ENCODE data around the gene POU5F2. TPM values are rescaled to one million over a fixed set of nuclear protein-coding genes. Genes with fewer than 3 reads are reported as not detected.
A peak's percentile ranks its signal among the peaks of the same experiment; 100 is the strongest.

POU5F2 gene
- total and polyA plus RNA-seq, 9 of the 15 experiments (the other 6 are each of a cell fraction or from before 2014, with no cell fraction given), result 0.01 to 0.40 (median 0.18) TPM; not detected in 2

GRCh38 chr5:93704996-93705395, 36.4 kb downstream of the POU5F2 start (continued):
- TF ChIP-seq HES1 (IDR thresholded peaks at IDR 0.05; ENCODE audit: low read depth) (no peak), CREB3 (tag; conservative IDR thresholded peaks at IDR 0.05; ENCODE audit: low read depth) (no peak)

- H3K9ac ChIP-seq (ENCODE audit: insufficient read depth in 1 of 2, low read depth in 2 of 2, low read length in 2 of 2), result no peak overlapping the region
- peak; percentile 62 for TF ChIP-seq ZNF507 (tag; conservative IDR thresholded peaks at IDR 0.05)
- TF ChIP-seq FOSL1 (tag; conservative IDR thresholded peaks at IDR 0.05), result no peak
- no peak for TF ChIP-seq SIX5 (IDR thresholded peaks at IDR 0.05; ENCODE audit: borderline replicate concordance in 1 of 2, insufficient read depth in 1 of 2, low read depth in 1 of 2, low read length in 2 of 2)
- no peak for TF ChIP-seq TEAD2 (tag; IDR thresholded peaks at IDR 0.05)
- TF ChIP-seq NCOA2 (IDR thresholded peaks at IDR 0.05; ENCODE audit: partially characterized antibody in 2 of 2), result no peak
- POLR2A ChIA-PET, result no interaction called here
- CTCF ChIA-PET (ENCODE audit: low intra/inter-chr PET ratio), result no interaction called here
- no peaks in the 10 kb centered on the region for H4K20me1 ChIP-seq (replicated peaks; ENCODE audit: control insufficient read depth, insufficient read depth, low read length)
- H3K9me1 ChIP-seq (ENCODE audit: control insufficient read depth, insufficient read depth, low read length), result no peaks in the 10 kb centered on the region
- no peak overlapping the region for H3K4me3 ChIP-seq
- no peaks in the 10 kb centered on the region for H3K9me3 ChIP-seq (replicated peaks; ENCODE audit: control insufficient read depth, insufficient read depth, low read depth, low read length)
- no peak overlapping the region for H2AFZ ChIP-seq (ENCODE audit: low read depth, low read length)
- no TSS peak for BruUV-seq (replicated peaks)
- no peak for DNase-seq (ENCODE audit: extremely low read depth in 1 of 4, low spot score in 3 of 4)
- WGBS (ENCODE audit: insufficient coverage, low coverage, missing lambda C conversion rate), result 0% methylated on average over 4 of the region's 4 CpGs
- intact Hi-C loops (cut with micrococcal nuclease) (no loop called here), in situ Hi-C loops (cut with MboI) (no loop called here)
- no peak overlapping the region for H3K27ac ChIP-seq (ENCODE audit: extremely low read depth, low read depth, low read length)
- no peaks in the 10 kb centered on the region for H3K4me1 ChIP-seq (replicated peaks in 1 of 2; ENCODE audit: control insufficient read depth in 2 of 2, insufficient read depth in 2 of 2, low read length in 2 of 2)
- no peak overlapping the region for H3K4me2 ChIP-seq (ENCODE audit: insufficient read depth, low read length)
- no peaks in the 10 kb centered on the region for H3K79me2 ChIP-seq (ENCODE audit: control insufficient read depth, insufficient read depth, low read length)
- H3K36me3 ChIP-seq (ENCODE audit: control insufficient read depth, insufficient read depth, low read length), result no peaks in the 10 kb centered on the region
- no peaks in the 10 kb centered on the region for H3K27me3 ChIP-seq (ENCODE audit: control insufficient read depth in 2 of 2, insufficient read depth in 2 of 2, low read length in 2 of 2)
- no peak for ATAC-seq
- no peak for FAIRE-seq
Measured at GRCh38 chr5:93691997-93692396, 49.4 kb downstream of the POU5F2 start.

Other genes starting within 250 kb of the POU5F2 start
- not detected in 2 replicates for gene NR2F1-AS1, start 160.4 kb downstream of the POU5F2 start, total RNA-seq (2014; rRNA removed)
- not detected in 2 replicates for gene NR2F1-AS1, start 160.4 kb downstream of the POU5F2 start, total RNA-seq (2014; rRNA removed; fragmentation: Illumina TruSeq; extraction: Trizol)
- not detected in 2 replicates for gene NR2F1-AS1, start 160.4 kb downstream of the POU5F2 start, total RNA-seq (2015; rRNA removed; fragmentation: Illumina TruSeq; extraction: Trizol)
- gene NR2F1-AS1, start 160.4 kb downstream of the POU5F2 start, total RNA-seq (2021), result not detected in 2 replicates
- not detected in 2 replicates for gene NR2F1-AS1, start 160.4 kb downstream of the POU5F2 start, polyA plus RNA-seq (2011; rRNA removed)
- gene NR2F1-AS1, start 160.4 kb downstream of the POU5F2 start, polyA plus RNA-seq (2014; fragmentation: Illumina TruSeq; extraction: Trizol), result not detected in 2 replicates
- not detected for gene NR2F1-AS1, start 160.4 kb downstream of the POU5F2 start, polyA plus RNA-seq (2014; fragmentation: Nextera tagmentation; extraction: Ambion mirVana)
- not detected in 2 replicates for gene NR2F1-AS1, start 160.4 kb downstream of the POU5F2 start, polyA plus RNA-seq (2014; rRNA removed)
- gene NR2F1, start 158.4 kb downstream of the POU5F2 start, total RNA-seq (2014; rRNA removed), result not detected in 2 replicates
- gene NR2F1, start 158.4 kb downstream of the POU5F2 start, total RNA-seq (2014; rRNA removed; fragmentation: Illumina TruSeq; extraction: Trizol), result not detected in 2 replicates
- not detected in 2 replicates for gene NR2F1, start 158.4 kb downstream of the POU5F2 start, total RNA-seq (2015; rRNA removed; fragmentation: Illumina TruSeq; extraction: Trizol)
- gene NR2F1, start 158.4 kb downstream of the POU5F2 start, total RNA-seq (2021), result 0.04 and 0.18 TPM in 2 replicates
- 0.12 TPM in 1 of 2 replicates, not detected in the other for gene NR2F1, start 158.4 kb downstream of the POU5F2 start, polyA plus RNA-seq (2011; rRNA removed)
- gene NR2F1, start 158.4 kb downstream of the POU5F2 start, polyA plus RNA-seq (2014; fragmentation: Illumina TruSeq; extraction: Trizol), result not detected in 2 replicates
- gene NR2F1, start 158.4 kb downstream of the POU5F2 start, polyA plus RNA-seq (2014; fragmentation: Nextera tagmentation; extraction: Ambion mirVana), result not detected
- not detected in 2 replicates for gene NR2F1, start 158.4 kb downstream of the POU5F2 start, polyA plus RNA-seq (2014; rRNA removed)

Data from K562 (cell line).